H1 (cell line): ENCODE data around the gene ACER1. TPM values are rescaled to one million over a fixed set of nuclear protein-coding genes. Genes with fewer than 3 reads are reported as not detected.

Experiments
- EGR1 ChIP-seq: IDR thresholded peaks from 2 replicates; pipeline ENCODE4 v1.6.1; 2011; ENCODE audit warnings: low read depth, low read length, borderline replicate concordance
- EP300 ChIP-seq, 2 experiments: IDR thresholded peaks; 1 replicate in 1 of 2; 2 replicates in 1 of 2; pipeline ENCODE4 v1.6.1; 2011 to 2012; ENCODE audit warnings: low read depth in 2 of 2, low read length in 2 of 2, mild to moderate bottlenecking in 2 of 2, borderline replicate concordance in 1 of 2, inconsistent platforms in 1 of 2, moderate library complexity in 1 of 2
- KDM4A ChIP-seq: IDR thresholded peaks from one replicate; pipeline ENCODE4 v1.7.1; 2012; ENCODE audit warnings: low read depth, mild to moderate bottlenecking, moderate library complexity, low read length, inconsistent platforms; ENCODE audit not compliant: severe bottlenecking
- RNF2 ChIP-seq: fragments of 200-900, 300-1000 bp; sonication (generic); IDR thresholded peaks from 2 replicates; pipeline ENCODE4 v1.7.1; 2016; ENCODE audit warnings: borderline replicate concordance, low read depth, mild to moderate bottlenecking, antibody characterized with exemption, low read length; ENCODE audit not compliant: poor library complexity, severe bottlenecking; ENCODE audit errors: missing control alignments
- TAF7 ChIP-seq: optimal IDR thresholded peaks from 2 replicates; pipeline ENCODE3; 2011; ENCODE audit warnings: low read depth, mild to moderate bottlenecking, inconsistent platforms, low read length, moderate library complexity, borderline replicate concordance
- polyA plus RNA-seq, 7 experiments: library from polyadenylated mRNA; depleted of rRNA in 3 of 7; stranded (reverse) in 5 of 7; unstranded in 2 of 7; fragments of >200 nt in 5 of 7; fragments of 200-250 nt in 2 of 7; gene quantifications; 1 replicate in 5 of 7; 2 replicates in 1 of 7; 4 replicates in 1 of 7; pipeline versions ENCODE4 v1.2.1 to v1.2.3, GENCODE V29; 2011 to 2013; ENCODE audit warnings: missing spikeins in 2 of 7, mixed read lengths in 2 of 7
- total RNA-seq: library from RNA; stranded (reverse); fragmentation: NEBNext Ultra II Directional; extraction: Animal tissue kit (Norgen Biotek cat#: 25700); gene quantifications from 2 replicates; pipeline ENCODE4 v1.2.1, GENCODE V29; 2021

The ACER1 gene
- total and polyA plus RNA-seq, 2 of the 8 experiments (the other 6 are each of a cell fraction or from before 2014, with no cell fraction given): 0.05 TPM; not detected in 1

GRCh38 chr19:6376512-6377190, 43.2 kb upstream of the ACER1 start (continued):
- TF ChIP-seq EP300 (IDR thresholded peaks at IDR 0.05; ENCODE audit: borderline replicate concordance in 1 of 2, low read depth in 2 of 2, low read length in 2 of 2) (no peak), KDM4A (no peak), RNF2 (no peak), EGR1 (no peak), TAF7 (no peak)
